Keratinocyte (primary cell): ENCODE data around the gene UBE2F. TPM values are rescaled to one million over a fixed set of nuclear protein-coding genes. Genes with fewer than 3 reads are reported as not detected.

Experiments used
- DNase-seq: peaks from one replicate; pipeline ENCODE4 v3.0.0-alpha.2; 2011; ENCODE audit warnings: low read depth, missing footprints, low spot score
- FAIRE-seq: peaks from 2 replicates; lab custom pipeline; 2011; peaks lifted over from hg19 to GRCh38; lab: Jason Lieb, UNC
- H2AFZ ChIP-seq: 2 replicates; pipeline ENCODE4 v1.6.0; 2012; ENCODE audit warnings: low read length, control low read depth, inconsistent platforms; ENCODE audit not compliant: control insufficient read depth
- H3K27ac ChIP-seq: 2 replicates; pipeline ENCODE4 v1.5.1; 2011; ENCODE audit warnings: low read length; ENCODE audit not compliant: control insufficient read depth, insufficient read depth
- H3K27me3 ChIP-seq: 3 replicates; pipeline ENCODE4 v1.6.0; 2011; ENCODE audit warnings: low read length; ENCODE audit not compliant: control insufficient read depth, insufficient read depth; ENCODE audit errors: extremely low read depth
- H3K36me3 ChIP-seq, 2 experiments: 2 replicates in 1 of 2; 3 replicates in 1 of 2; pipeline ENCODE4 v1.5.1; 2011; ENCODE audit warnings: low read length in 2 of 2, mild to moderate bottlenecking in 1 of 2; ENCODE audit not compliant: control insufficient read depth in 2 of 2, insufficient read depth in 2 of 2; ENCODE audit errors: extremely low read depth in 1 of 2
- H3K4me1 ChIP-seq: 3 replicates; pipeline ENCODE4 v1.5.1; 2011; ENCODE audit warnings: low read length; ENCODE audit not compliant: control insufficient read depth, insufficient read depth; ENCODE audit errors: extremely low read depth
- H3K4me2 ChIP-seq: 3 replicates; pipeline ENCODE4 v1.6.0; 2011; ENCODE audit warnings: low read depth, low read length; ENCODE audit not compliant: control insufficient read depth, insufficient read depth; ENCODE audit errors: extremely low read depth
- H3K4me3 ChIP-seq, 3 experiments: fragments of 200-600 bp in 1 of 3; sonication (generic) in 1 of 3; 2 replicates in 2 of 3; 3 replicates in 1 of 3; pipeline ENCODE4 v1.5.1; 2011 to 2016; ENCODE audit warnings: low read length in 3 of 3, mild to moderate bottlenecking in 3 of 3, control low read depth in 2 of 3, inconsistent platforms in 1 of 3, low read depth in 1 of 3, mixed read lengths in 1 of 3, mixed run types in 1 of 3, moderate library complexity in 1 of 3; ENCODE audit not compliant: control insufficient read depth in 2 of 3, insufficient read depth in 2 of 3; ENCODE audit errors: extremely low read depth in 1 of 3
- H3K79me2 ChIP-seq: 2 replicates; pipeline ENCODE4 v1.6.0; 2012; ENCODE audit warnings: low read length; ENCODE audit not compliant: control insufficient read depth, insufficient read depth
- H3K9ac ChIP-seq: 3 replicates; pipeline ENCODE4 v1.6.0; 2011; ENCODE audit warnings: low read length; ENCODE audit not compliant: control insufficient read depth, insufficient read depth; ENCODE audit errors: extremely low read depth
- H3K9me1 ChIP-seq: 3 replicates; pipeline ENCODE4 v1.6.0; 2011; ENCODE audit warnings: low read length; ENCODE audit not compliant: control insufficient read depth, insufficient read depth; ENCODE audit errors: extremely low read depth
- H3K9me3 ChIP-seq: 2 replicates; pipeline ENCODE4 v1.5.1; 2012; ENCODE audit warnings: low read depth, low read length; ENCODE audit not compliant: control insufficient read depth
- H4K20me1 ChIP-seq: 3 replicates; pipeline ENCODE4 v1.6.0; 2011; ENCODE audit warnings: low read length; ENCODE audit not compliant: control insufficient read depth, insufficient read depth; ENCODE audit errors: extremely low read depth
- EZH2 ChIP-seq: IDR thresholded peaks from one replicate; pipeline ENCODE4 v1.6.1; 2012; ENCODE audit warnings: inconsistent platforms, mild to moderate bottlenecking, low read length, moderate library complexity
- dilution Hi-C: fragments of 300-500 bp; cut with MboI; formaldehyde crosslinking; loops from one replicate; pipeline ENCODE4 v1.7.0; 2020; ENCODE audit warnings: low sequenced_read_pairs; ENCODE audit not compliant: extremely low pct_ligation_motif_present
- polyA plus RNA-seq, 5 experiments: library from polyadenylated mRNA; depleted of rRNA in 3 of 5; stranded (reverse) in 3 of 5; stranded (forward) in 1 of 5; unstranded in 1 of 5; fragments of >200 nt; gene quantifications; 1 replicate in 1 of 5; 2 replicates in 3 of 5; 3 replicates in 1 of 5; pipeline versions ENCODE4 v1.2.1 to v1.2.3, GENCODE V29; 2011 to 2012; ENCODE audit warnings: missing spikeins in 2 of 5, low read depth in 1 of 5, low replicate concordance in 1 of 5
- small RNA-seq, 3 experiments: library from RNA; depleted of rRNA; stranded (forward); fragments of <200 nt; gene quantifications; one replicate each; pipeline ENCODE3, GENCODE V24; 2012; ENCODE audit warnings: low read depth in 3 of 3, low replicate concordance in 1 of 3; ENCODE audit not compliant: insufficient read length in 3 of 3
- TF ChIP-seq, protein P1 (sequence below), 3 experiments: IDR thresholded peaks in 1 of 3; conservative IDR thresholded peaks in 1 of 3; optimal IDR thresholded peaks in 1 of 3; 2 replicates in 2 of 3; 3 replicates in 1 of 3; pipeline versions ENCODE3 to v1.5.1; 2011; ENCODE audit warnings: low read length in 3 of 3, mild to moderate bottlenecking in 3 of 3, moderate library complexity in 2 of 3, control low read depth in 1 of 3, inconsistent platforms in 1 of 3; ENCODE audit not compliant: insufficient read depth in 2 of 3; ENCODE audit errors: extremely low read depth in 1 of 3

UBE2F gene
- polyA plus RNA-seq, 1 donor (not counting 4 experiments of a cell fraction or from before 2014, with no cell fraction given), result 95.6 TPM

DNA sequence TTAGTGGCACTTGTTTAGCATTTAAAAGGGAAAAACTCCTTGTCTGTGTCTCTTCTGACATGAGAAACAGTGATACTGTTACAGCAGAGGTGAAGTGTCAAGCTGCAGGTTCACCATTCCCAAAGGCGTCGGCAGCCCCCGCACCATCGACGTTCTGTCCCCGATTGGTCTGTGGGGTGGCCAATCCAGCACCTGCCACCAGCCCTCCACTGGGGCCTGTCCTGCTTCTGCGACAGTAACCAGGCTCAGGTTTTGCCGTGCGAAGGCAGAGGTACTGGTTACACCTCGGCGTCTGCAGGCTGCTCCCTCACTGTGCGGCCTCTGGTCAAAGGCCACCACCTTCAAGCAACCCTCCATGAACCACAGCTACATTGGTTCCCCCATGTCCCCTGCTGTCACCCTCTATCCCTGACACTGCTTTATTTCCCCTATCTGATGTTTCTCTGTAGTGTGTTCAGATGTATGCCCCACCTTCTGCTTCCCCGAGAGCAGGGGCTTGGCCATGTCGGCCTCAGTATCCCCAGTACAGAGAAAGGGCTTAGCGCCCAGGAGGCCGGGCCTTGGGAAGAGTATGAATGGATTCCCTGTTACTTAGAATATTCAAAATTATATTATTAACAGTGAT, 124.7 kb downstream of the UBE2F start:
- no peak for TF ChIP-seq EZH2
- TF ChIP-seq, protein P1, sequence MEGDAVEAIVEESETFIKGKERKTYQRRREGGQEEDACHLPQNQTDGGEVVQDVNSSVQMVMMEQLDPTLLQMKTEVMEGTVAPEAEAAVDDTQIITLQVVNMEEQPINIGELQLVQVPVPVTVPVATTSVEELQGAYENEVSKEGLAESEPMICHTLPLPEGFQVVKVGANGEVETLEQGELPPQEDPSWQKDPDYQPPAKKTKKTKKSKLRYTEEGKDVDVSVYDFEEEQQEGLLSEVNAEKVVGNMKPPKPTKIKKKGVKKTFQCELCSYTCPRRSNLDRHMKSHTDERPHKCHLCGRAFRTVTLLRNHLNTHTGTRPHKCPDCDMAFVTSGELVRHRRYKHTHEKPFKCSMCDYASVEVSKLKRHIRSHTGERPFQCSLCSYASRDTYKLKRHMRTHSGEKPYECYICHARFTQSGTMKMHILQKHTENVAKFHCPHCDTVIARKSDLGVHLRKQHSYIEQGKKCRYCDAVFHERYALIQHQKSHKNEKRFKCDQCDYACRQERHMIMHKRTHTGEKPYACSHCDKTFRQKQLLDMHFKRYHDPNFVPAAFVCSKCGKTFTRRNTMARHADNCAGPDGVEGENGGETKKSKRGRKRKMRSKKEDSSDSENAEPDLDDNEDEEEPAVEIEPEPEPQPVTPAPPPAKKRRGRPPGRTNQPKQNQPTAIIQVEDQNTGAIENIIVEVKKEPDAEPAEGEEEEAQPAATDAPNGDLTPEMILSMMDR (optimal IDR thresholded peaks at IDR 0.05 in 1 of 3, IDR thresholded peaks at IDR 0.05 in 1 of 3, conservative IDR thresholded peaks at IDR 0.05 in 1 of 3; ENCODE audit: extremely low read depth in 1 of 3, insufficient read depth in 2 of 3, low read length in 3 of 3), result no peak
- DNase-seq (no peak), FAIRE-seq (no peak)
- Histone ChIP-seq H3K27ac (no peak overlapping the region), H3K4me3 (no peak overlapping the region), H3K79me2 (no peaks in the 10 kb centered on the region), H2AFZ (no peak overlapping the region), H3K9me3 (no peaks in the 10 kb centered on the region), H4K20me1 (no peaks in the 10 kb centered on the region), H3K4me1 (peaks cover 4% of the 10 kb centered on the region), H3K9ac (no peak overlapping the region), H3K36me3 (peaks cover 2 to 3% of the 10 kb centered on the region in 2 experiments), H3K4me2 (no peak overlapping the region), H3K27me3 (no peaks in the 10 kb centered on the region), H3K9me1 (no peaks in the 10 kb centered on the region)
- dilution Hi-C loops, result no loop called here

Small RNA genes lying within 50 kb of the gene (small RNA-seq; reads per million reads assigned to genes)
- gene RNU6-1333P, result 0 reads per million in 3 experiments

Other genes with a start within 250 kb of the UBE2F start
- gene RBM44, start 168.2 kb upstream of the UBE2F start, polyA plus RNA-seq, result 0.03 to 0.14 TPM (median 0.08 TPM) in 3 replicates
- 0.37 to 2.0 TPM (median 0.69 TPM) in 3 replicates for gene RAMP1, start 107.4 kb upstream of the UBE2F start, polyA plus RNA-seq
- 11.4 to 11.9 TPM (median 11.8 TPM) in 3 replicates for gene SCLY, start 94.0 kb downstream of the UBE2F start, polyA plus RNA-seq
- gene ESPNL, start 133.3 kb downstream of the UBE2F start, polyA plus RNA-seq, result 0.14 to 0.19 TPM (median 0.16 TPM) in 3 replicates
- not detected in 3 replicates for gene KLHL30, start 171.7 kb downstream of the UBE2F start, polyA plus RNA-seq
- 0.14 to 0.28 TPM (median 0.27 TPM) in 3 replicates for gene ERFE, start 192.0 kb downstream of the UBE2F start, polyA plus RNA-seq
- gene ILKAP, start 236.7 kb downstream of the UBE2F start, polyA plus RNA-seq, result 30.6 to 39.1 TPM (median 37.5 TPM) in 3 replicates